IPS-NIHi7 (cell line): ENCODE measurements around the gene PARD3B.
A peak's percentile ranks its signal among the peaks of the same experiment; 100 is the strongest.
"Not testable (repeated sequence)": the region's sequence is repeated elsewhere in the genome, so short reads cannot be mapped to it uniquely, and the experiment has no call there.

ENCODE experiments used
- DNase-seq: peaks from one replicate; pipeline ENCODE4 v3.0.0; 2012; ENCODE audit warnings: mixed read lengths; ENCODE audit errors: extremely low spot score

PARD3B gene

GRCh38 chr2:204538182-204539018 lies 6.9 kb upstream of the PARD3B start:
- peak; percentile 65 for DNase-seq

GRCh38 chr2:204539019-204539385 lies 6.3 kb upstream of the PARD3B start:
- no peak for DNase-seq

DNA sequence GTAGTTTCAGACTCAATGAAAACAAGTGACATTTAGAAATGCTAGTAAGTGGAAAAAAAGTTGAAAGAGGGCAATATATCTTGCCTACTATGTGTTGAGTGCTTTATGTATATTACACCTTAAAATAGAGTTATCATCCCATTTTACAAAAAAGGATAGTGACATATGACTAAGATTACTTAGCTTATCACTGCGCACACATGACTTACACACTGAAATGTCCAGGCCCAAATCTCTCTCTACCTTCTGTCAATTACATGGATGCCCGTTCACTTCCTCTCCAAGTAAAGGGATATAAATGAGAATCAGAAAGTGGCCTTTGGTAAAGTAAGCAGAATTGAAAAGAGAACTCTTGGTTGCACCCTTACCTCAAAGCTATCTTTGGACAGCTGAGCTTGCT lies 3.6 kb upstream of the PARD3B start:
- no peak for DNase-seq

GRCh38 chr2:204542982-204543608 lies 2.2 kb upstream of the PARD3B start:
- DNase-seq, result no peak

DNA sequence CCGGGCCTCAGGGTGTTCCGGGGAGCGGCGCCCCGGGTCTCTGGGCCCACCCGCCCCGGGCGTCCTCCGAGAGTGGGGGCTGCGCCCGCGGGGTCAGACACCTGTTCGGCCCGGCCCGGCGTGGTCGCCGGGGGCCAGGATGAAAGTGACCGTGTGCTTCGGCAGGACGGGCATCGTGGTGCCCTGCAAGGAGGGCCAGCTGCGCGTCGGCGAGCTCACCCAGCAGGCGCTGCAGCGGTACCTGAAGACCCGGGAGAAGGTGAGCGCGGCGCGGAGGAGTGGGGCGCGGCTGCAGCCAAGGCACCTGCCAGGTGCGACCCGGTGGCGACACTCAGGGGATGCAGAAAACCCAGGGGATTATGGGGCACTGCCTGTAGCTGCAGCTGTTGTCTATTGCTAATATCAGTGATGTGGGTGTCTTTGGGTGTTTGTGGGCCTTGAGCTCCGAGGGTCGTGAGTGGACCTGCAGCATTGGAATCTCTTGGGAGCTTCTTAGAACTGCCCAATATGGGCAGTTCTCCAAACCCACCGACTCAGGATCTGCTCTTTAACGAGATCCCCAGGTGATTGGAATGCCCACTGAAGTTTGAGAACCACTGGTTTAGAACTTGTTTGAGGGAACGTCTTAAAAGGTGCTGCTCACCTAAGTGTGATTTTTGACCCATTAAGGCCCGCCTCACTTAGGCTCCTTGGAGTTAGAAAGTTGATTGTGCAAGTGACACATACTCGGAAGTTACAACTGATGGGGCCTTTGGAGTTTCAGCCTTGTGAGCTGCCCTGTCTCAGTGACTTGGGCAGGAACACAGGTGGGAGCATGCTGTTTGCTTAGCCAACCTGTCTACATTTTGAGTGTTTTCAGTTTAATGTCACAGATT lies 823 bp downstream of the PARD3B start:
- peak; percentile 48 for DNase-seq

DNA sequence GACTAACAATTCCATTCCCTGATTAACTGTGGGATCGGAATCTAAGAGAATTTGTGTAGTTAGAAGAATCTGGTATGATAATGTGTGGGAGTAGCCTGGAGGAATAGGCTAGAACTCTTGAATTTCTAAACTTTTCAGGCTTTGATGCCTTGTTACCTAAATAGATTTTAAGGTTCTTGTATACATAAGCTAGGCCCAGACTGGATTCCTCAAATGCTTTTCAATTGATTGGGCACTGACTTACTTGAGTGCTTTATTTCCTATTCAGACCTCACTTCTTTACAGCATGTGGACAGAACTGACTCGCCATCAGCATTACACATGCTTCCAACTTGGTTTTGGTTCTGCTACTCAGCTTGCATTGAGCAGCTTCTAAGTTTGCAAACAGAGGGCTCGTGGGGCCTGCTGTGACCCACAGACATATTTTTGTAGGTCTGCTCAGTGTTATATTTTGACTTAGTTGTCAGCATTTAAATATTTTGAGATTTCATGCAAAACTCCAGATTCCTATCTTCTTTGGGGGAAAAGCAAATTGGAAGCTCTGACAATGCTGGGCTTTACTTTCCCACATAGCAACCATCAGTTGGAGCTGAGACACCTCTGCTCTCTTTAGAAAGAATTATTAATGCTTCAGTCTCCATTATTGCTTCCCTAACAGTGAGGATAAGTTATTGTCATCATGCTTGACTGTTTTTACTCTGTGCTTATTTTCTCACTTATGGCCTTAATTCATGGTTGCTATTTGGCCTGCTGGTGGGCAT lies 5.7 kb downstream of the PARD3B start:
- DNase-seq, result no peak

GRCh38 chr2:204551512-204551863 lies 6.2 kb downstream of the PARD3B start:
- no peak for DNase-seq

DNA sequence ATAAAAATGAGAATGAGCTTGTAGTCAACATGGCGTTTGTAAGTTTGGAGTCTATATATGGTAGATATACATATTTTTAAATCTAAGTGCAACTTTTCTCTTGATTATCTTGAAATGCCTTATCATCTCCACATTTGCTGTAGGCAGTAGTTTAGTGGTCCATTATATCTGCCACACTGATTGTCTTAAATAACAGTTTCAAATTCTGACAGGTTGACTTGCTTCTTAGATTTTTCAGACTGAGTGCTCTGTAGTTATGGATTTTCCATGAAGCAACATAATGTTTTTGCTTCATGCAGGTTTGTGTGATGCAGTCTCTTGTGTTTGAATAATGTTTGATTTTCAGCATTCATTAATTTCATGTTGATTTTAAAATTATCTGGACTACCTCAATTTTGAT lies 12.3 kb downstream of the PARD3B start:
- no peak for DNase-seq

GRCh38 chr2:204559358-204559757 lies 14.1 kb downstream of the PARD3B start:
- not testable (repeated sequence) for DNase-seq

GRCh38 chr2:204560902-204561301 lies 15.6 kb downstream of the PARD3B start:
- DNase-seq, result no peak

DNA sequence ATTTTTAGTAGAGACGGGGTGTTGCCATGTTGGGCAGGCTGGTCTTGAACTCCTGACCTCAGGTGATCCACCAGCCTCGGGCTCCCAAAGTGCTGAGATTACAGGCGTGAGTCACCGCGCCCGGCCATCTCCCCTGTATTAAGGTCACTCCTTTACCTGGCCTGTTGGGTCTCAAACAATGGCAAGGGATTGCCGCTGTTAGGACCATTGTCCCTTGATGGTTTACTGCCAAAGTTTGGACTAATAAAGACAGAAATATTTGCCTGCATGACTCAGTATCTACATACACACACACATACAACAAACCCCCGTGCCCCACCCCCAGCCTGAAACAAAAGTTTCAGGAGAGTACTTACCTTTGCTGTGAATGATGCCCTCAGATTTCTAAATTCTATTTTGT lies 16.5 kb downstream of the PARD3B start:
- no peak for DNase-seq

GRCh38 chr2:204566439-204566838 lies 21.2 kb downstream of the PARD3B start:
- no peak for DNase-seq

- no peak for DNase-seq
These were observed 25.1 kb downstream of the PARD3B start for GRCh38 chr2:204570421-204570820.

DNA sequence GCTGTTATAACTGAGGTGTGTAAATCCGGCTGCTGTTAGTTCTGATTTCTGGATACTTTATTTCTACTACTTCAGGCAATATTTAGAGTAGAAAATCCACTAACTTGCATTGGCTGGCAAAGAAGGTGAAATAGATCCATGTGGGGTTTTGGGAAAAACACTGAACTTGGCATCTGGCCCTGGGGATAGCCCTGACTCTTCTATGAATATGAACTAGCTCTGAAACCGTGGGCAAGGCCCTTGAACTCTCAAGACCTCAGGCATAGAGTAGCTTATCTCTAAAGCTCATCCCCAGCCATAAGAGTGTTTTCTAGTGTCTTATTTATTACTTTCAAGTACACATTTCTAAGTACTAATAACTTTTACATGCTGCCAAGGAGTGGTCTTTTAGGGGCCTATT lies 25.8 kb downstream of the PARD3B start:
- no peak for DNase-seq

- no peak for DNase-seq
These were observed 26.6 kb downstream of the PARD3B start for GRCh38 chr2:204571911-204572310.

DNA sequence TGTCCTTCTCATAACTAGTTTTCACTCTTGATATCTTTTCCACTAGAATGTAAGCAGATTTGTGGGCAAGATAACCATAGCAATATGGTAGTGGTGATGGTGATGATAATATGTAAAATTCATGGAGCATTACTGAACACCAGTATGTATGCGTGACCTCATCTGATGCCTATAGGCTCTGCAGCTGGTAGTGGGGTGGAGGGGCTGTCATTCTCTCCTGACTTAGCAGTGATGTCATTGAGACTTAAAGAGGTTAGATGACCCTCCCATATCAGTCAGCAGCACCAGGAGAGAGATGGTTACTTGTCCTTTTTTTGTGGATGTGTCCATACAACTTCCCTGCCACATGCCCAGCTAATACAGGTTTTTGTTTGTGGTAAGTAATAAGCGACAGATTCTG lies 27.9 kb downstream of the PARD3B start:
- DNase-seq, result no peak

DNA sequence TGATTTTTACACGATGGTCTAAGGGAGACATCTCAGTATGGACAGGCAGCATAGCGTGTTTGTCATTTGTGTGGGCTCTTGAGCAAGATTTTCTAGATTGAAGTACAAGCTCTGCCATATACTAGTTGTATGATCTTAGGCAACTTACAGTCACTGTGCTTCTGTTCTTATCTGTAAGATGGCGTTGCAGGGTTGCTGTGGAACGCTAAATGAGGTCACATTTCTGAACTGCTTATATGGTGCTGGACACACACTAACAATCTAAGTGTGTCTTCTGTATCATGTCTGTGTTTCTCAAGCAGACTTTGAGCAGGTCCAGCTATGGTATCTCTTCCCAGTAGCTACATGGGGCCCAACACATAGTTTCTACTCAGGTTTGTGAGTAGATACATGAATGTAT lies 29.2 kb downstream of the PARD3B start:
- no peak for DNase-seq

- DNase-seq, result no peak
These were observed 30.2 kb downstream of the PARD3B start for GRCh38 chr2:204575463-204575862.

DNA sequence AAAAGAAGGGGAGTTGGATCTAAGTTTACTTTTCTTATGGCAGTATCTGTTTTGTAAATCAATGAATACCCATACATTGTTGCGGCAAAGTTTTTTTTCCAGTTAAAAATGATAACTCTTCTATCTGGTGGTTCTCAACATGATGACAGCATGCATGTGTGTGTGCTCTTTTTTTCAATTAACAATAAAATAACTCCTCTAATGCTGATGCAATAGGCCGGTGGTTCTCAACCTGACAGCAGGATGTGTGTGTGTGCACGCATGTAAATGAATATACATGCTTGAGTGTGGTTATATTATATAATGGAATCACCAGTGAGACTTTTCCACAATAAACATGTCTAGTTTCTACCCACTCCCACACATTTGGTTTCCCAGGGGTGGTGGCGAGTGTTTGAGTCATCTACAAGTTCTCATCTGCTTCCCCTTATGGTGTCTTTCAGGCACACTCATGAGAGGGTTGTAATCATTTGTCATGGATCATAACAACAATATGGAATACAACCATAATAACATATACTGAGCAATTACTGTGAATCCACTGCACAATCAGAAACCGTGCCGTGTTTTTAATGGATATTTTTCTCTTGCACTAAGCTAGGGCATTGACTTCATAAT lies 31.2 kb downstream of the PARD3B start:
- DNase-seq, result no peak

GRCh38 chr2:204578928-204579598 lies 33.8 kb downstream of the PARD3B start:
- no peak for DNase-seq

- DNase-seq, result no peak
These were observed 36.7 kb downstream of the PARD3B start for GRCh38 chr2:204581946-204582345.
